ENCODE results near the gene NTN5. TPM values are rescaled to one million over a fixed set of nuclear protein-coding genes. Genes with fewer than 3 reads are reported as not detected.

NTN5 gene
- total RNA-seq, 2 donors from 2014 or later, result 0.54 to 2.8 TPM

GRCh38 chr19:48614436-48615230, 58.2 kb downstream of the NTN5 start, which contains the start of gene FAM83E:
Gene FAM83E (minus strand): TSS chr19:48615076. CDS start chr19:48613372, 1,704 bp downstream.
- DNase-seq (ENCODE audit: low spot score) (no peak), ATAC-seq (ENCODE audit: insufficient number of reproducible peaks, low FRiP score, low read depth) (no peak)
- TF ChIP-seq CTCF (IDR thresholded peaks at IDR 0.05), result no peak
- Histone ChIP-seq H3K27me3 (replicated peaks; ENCODE audit: insufficient read depth) (no peaks in the 10 kb centered on the region), H3K4me1 (ENCODE audit: control insufficient read depth in 1 of 2, low read depth in 2 of 2) (peaks cover 15 to 22% of the 10 kb centered on the region in 2 donors), H3K36me3 (peaks cover 23% of the 10 kb centered on the region), H3K4me3 (no peak within 1 kb of the TSS), H3K27ac (no peak within 1 kb of the TSS), H3K9me3 (no peaks in the 10 kb centered on the region)

GRCh38 chr19:48613852-48614435, 58.9 kb downstream of the NTN5 start:
- Histone ChIP-seq H3K9me3 (no peaks in the 10 kb centered on the region), H3K27me3 (replicated peaks; ENCODE audit: insufficient read depth) (no peaks in the 10 kb centered on the region), H3K27ac (no peak overlapping the region), H3K4me1 (ENCODE audit: control insufficient read depth in 1 of 2, low read depth in 2 of 2) (peaks cover 15 to 21% of the 10 kb centered on the region in 2 donors), H3K4me3 (no peak overlapping the region), H3K36me3 (peaks cover 23% of the 10 kb centered on the region)
- ATAC-seq (ENCODE audit: insufficient number of reproducible peaks, low FRiP score, low read depth), result no peak
- DNase-seq (ENCODE audit: low spot score), result no peak
- TF ChIP-seq CTCF (IDR thresholded peaks at IDR 0.05), result no peak

- DNase-seq (ENCODE audit: low spot score), result no peak
- H3K4me1 ChIP-seq (ENCODE audit: control insufficient read depth in 1 of 2, low read depth in 2 of 2), result peaks cover 14 to 18% of the 10 kb centered on the region in 2 donors
- no peak for TF ChIP-seq CTCF (IDR thresholded peaks at IDR 0.05)
- no peak for ATAC-seq (ENCODE audit: insufficient number of reproducible peaks, low FRiP score, low read depth)
- peaks cover 23% of the 10 kb centered on the region for H3K36me3 ChIP-seq
- no peaks in the 10 kb centered on the region for H3K27me3 ChIP-seq (replicated peaks; ENCODE audit: insufficient read depth)
- H3K9me3 ChIP-seq, result no peaks in the 10 kb centered on the region
- H3K27ac ChIP-seq, result no peak overlapping the region
- no peak overlapping the region for H3K4me3 ChIP-seq
Observed at GRCh38 chr19:48613024-48613851, 59.6 kb downstream of the NTN5 start.

- no peak for TF ChIP-seq CTCF (IDR thresholded peaks at IDR 0.05)
- H3K4me3 ChIP-seq, result no peak overlapping the region
- H3K9me3 ChIP-seq, result no peaks in the 10 kb centered on the region
- H3K36me3 ChIP-seq, result peaks cover 21% of the 10 kb centered on the region
- ATAC-seq (ENCODE audit: insufficient number of reproducible peaks, low FRiP score, low read depth) (no peak), DNase-seq (ENCODE audit: low spot score) (no peak)
- H3K27me3 ChIP-seq (replicated peaks; ENCODE audit: insufficient read depth), result no peaks in the 10 kb centered on the region
- H3K4me1 ChIP-seq (ENCODE audit: control insufficient read depth in 1 of 2, low read depth in 2 of 2), result peaks cover 3 to 5% of the 10 kb centered on the region in 2 donors
- no peak overlapping the region for H3K27ac ChIP-seq
Observed at GRCh38 chr19:48611872-48612271, 60.9 kb downstream of the NTN5 start.

Other genes starting within 250 kb of the NTN5 start
- 10 to 100 TPM; 17.5 to 38.3 TPM for gene GRWD1, start 227.0 kb downstream of the NTN5 start, total RNA-seq
- 1 to 10 TPM in 1 of 2 donors, under 1 TPM in 1; 0.27 to 1.2 TPM for gene KCNJ14, start 217.4 kb downstream of the NTN5 start, total RNA-seq
- gene CYTH2, start 203.6 kb downstream of the NTN5 start, total RNA-seq, result 10 to 100 TPM; 50.6 to 79.4 TPM
- gene LMTK3, start 161.2 kb downstream of the NTN5 start, total RNA-seq, result 1 to 10 TPM in 1 of 2 donors, under 1 TPM in 1; 0.41 to 4.5 TPM
- not detected for gene SULT2B1, start 120.8 kb downstream of the NTN5 start, total RNA-seq
- gene SPACA4, start 66.3 kb downstream of the NTN5 start, total RNA-seq, result not detected
- 1 to 10 TPM in 1 of 2 donors, not detected in 1; 2.0 TPM for gene FAM83E, start 57.9 kb downstream of the NTN5 start, total RNA-seq
- gene RPL18, start 53.8 kb downstream of the NTN5 start, total RNA-seq, result 1,000 to 10,000 TPM; 1,120 to 1,389 TPM
- 10 to 100 TPM; 16.2 to 49.0 TPM for gene SPHK2, start 53.5 kb downstream of the NTN5 start, total RNA-seq
- gene DBP, start 35.6 kb downstream of the NTN5 start, total RNA-seq, result 10 to 100 TPM in 1 of 2 donors, 1 to 10 TPM in 1; 3.9 to 15.0 TPM
- 1 to 10 TPM; 3.0 to 4.6 TPM for gene CA11, start 26.8 kb downstream of the NTN5 start, total RNA-seq
- gene FUT2, start 23.0 kb upstream of the NTN5 start, total RNA-seq, result 1 to 10 TPM in 1 of 2 donors, not detected in 1; 2.3 TPM
- not detected for gene MAMSTR, start 46.7 kb upstream of the NTN5 start, total RNA-seq
- gene RASIP1, start 67.6 kb upstream of the NTN5 start, total RNA-seq, result 10 to 100 TPM; 11.6 to 12.3 TPM
- not detected for gene IZUMO1, start 73.9 kb upstream of the NTN5 start, total RNA-seq
- gene FUT1, start 79.6 kb upstream of the NTN5 start, total RNA-seq, result under 1 TPM; 0.27 to 0.99 TPM
- not detected for gene FGF21, start 82.5 kb upstream of the NTN5 start, total RNA-seq
- gene BCAT2, start 138.0 kb upstream of the NTN5 start, total RNA-seq, result 10 to 100 TPM; 26.5 to 38.4 TPM
- gene HSD17B14, start 163.5 kb upstream of the NTN5 start, total RNA-seq, result 10 to 100 TPM; 10.2 to 16.8 TPM
- gene PLEKHA4, start 195.6 kb upstream of the NTN5 start, total RNA-seq, result 10 to 100 TPM; 45.1 to 45.2 TPM
- 100 to 1,000 TPM; 108 to 139 TPM for gene PPP1R15A, start 199.4 kb upstream of the NTN5 start, total RNA-seq
- under 1 TPM; 0.27 to 0.78 TPM for gene TULP2, start 225.7 kb upstream of the NTN5 start, total RNA-seq
- 100 to 1,000 TPM; 415 to 671 TPM for gene NUCB1, start 227.3 kb upstream of the NTN5 start, total RNA-seq

Data from thoracic aorta (tissue), 2 donors.